Chondrocyte (in vitro differentiated cells): ENCODE data around the gene KCNAB2. TPM values are rescaled to one million over a fixed set of nuclear protein-coding genes. Genes with fewer than 3 reads are reported as not detected.

Source experiments
- DNase-seq: peaks from one replicate; pipeline ENCODE4 v3.0.0; 2021; ENCODE audit warnings: mixed read lengths, low spot score
- H3K27ac Mint-ChIP-seq: one replicate; pipeline ENCODE4 v1.8.0; 2021; ENCODE audit warnings: mild to moderate bottlenecking, moderate library complexity, mixed read lengths; ENCODE audit not compliant: unreplicated experiment
- H3K27me3 Mint-ChIP-seq: 2 replicates; pipeline ENCODE4 v1.8.0; 2021; ENCODE audit warnings: low read depth, mixed read lengths
- H3K36me3 Mint-ChIP-seq: 2 replicates; pipeline ENCODE4 v1.8.0; 2021; ENCODE audit warnings: low read depth, mixed read lengths
- H3K4me1 Mint-ChIP-seq: 2 replicates; pipeline ENCODE4 v1.8.0; 2021; ENCODE audit warnings: low read depth, mild to moderate bottlenecking, mixed read lengths
- H3K4me3 Mint-ChIP-seq: one replicate; pipeline ENCODE4 v1.8.0; 2021; ENCODE audit warnings: mild to moderate bottlenecking, moderate library complexity, mixed read lengths; ENCODE audit not compliant: unreplicated experiment
- H3K9me3 Mint-ChIP-seq: 2 replicates; pipeline ENCODE4 v1.8.0; 2021; ENCODE audit warnings: low read depth, mixed read lengths
- CTCF ChIP-seq: fragments of 200-600 bp; sonication (generic); IDR thresholded peaks from 2 replicates; pipeline ENCODE4 v1.5.0; 2021; ENCODE audit warnings: antibody characterized with exemption, mild to moderate bottlenecking, moderate library complexity
- total RNA-seq: library from RNA; stranded (reverse); gene quantifications from 3 replicates; pipeline ENCODE4 v1.2.1, GENCODE V29; 2021

KCNAB2 gene
- total RNA-seq, 1 donor from 2014 or later: 5.2 TPM

DNA sequence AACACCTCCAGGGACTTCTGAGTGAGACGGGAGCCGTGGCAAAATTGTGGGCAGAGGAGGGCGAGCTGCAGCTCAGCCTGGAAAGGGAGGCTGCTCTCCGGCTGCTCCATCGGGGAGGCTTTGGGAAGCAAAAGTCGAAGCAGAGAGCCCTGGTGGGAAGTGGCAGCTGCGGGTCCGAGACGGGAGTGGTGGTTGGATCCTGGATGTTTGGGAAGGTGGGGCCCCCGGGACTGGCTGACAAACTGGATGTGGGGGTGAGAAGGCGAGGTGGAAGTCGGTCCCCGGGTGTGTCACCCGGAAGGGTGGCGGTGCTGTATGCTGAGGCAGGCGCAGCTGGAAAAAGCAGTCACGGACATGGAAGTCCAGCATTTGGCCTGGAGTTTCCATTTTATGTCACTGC is 52.1 kb downstream of the KCNAB2 start:
- no peak for TF ChIP-seq CTCF
- peak; percentile 82 for DNase-seq
- Mint-ChIP-seq H3K36me3 (peaks cover 2% of the 10 kb centered on the region), H3K27me3 (peaks cover 3% of the 10 kb centered on the region), H3K27ac (no peak overlapping the region), H3K9me3 (no peaks in the 10 kb centered on the region), H3K4me3 (no peak overlapping the region), H3K4me1 (no peaks in the 10 kb centered on the region)

DNA sequence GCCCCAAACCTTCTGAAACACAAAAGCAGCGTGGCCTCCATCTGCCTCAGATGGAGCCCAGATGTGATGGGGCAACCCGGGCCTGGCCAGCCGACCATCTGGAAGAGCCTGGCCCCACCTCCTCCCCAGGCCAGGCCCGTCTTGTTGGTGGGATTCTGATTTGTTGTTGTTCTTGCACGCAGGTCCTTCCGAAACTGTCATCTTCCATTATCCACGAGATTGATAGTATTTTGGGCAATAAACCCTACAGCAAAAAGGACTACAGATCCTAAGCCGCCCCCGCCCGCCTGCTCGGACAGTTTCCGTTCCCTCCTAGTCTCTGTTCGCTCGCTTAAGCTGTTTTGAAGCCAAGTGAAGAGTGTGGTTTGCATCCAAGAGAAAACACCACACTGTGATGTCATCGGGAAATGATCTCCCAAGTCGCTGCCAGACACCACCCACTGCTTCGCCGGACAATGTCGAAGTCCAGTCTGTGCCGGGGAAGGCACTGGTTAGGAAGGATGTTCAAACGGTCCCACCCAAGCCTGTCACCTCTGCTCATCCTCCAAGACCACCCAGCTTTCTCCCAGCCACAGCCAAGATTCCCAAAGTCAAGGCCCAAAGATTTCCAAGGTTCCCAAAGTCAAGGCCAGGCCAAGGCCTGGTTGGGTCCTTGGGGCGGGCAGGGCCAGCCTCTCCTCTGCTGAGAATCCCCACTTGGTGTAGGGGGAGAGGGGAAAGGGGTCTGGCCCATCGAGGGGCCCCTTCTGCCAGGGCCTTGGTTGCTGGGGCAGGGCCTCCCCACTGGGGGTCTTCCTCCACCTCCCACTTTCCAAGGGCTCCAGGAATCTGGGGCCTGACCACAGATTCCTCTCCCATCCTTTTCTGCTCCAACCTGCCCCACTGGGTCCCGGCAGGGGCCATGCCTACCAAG is 52.9 kb downstream of the KCNAB2 start:
- Mint-ChIP-seq H3K27ac (no peak overlapping the region), H3K4me3 (no peak overlapping the region), H3K36me3 (peaks cover 2% of the 10 kb centered on the region), H3K9me3 (no peaks in the 10 kb centered on the region), H3K4me1 (no peaks in the 10 kb centered on the region), H3K27me3 (peaks cover 3% of the 10 kb centered on the region)
- peak; percentile 56 for DNase-seq
- no peak for TF ChIP-seq CTCF

DNA sequence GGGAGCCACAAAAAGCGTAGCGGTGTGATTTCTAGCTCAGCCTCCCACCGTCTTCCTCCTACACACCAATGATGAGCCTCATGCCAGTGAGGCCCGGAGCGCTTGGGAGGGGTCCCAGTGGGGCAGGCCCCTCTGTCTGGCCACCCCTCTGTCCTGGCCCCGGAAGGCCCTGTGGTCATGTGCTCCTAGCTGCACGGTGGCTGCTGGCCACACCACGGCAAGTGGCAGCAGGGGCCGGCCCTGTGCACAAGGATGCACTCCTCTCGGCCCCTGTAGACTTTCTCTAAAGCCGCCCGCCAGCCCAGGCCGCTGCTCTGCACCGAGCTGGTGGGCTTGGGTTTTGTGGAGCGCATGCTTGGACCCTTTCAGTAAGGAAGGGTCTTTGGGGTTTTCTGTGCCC is 53.6 kb downstream of the KCNAB2 start:
- peaks cover 3% of the 10 kb centered on the region for H3K27me3 Mint-ChIP-seq
- no peak overlapping the region for H3K4me3 Mint-ChIP-seq
- peaks cover 2% of the 10 kb centered on the region for H3K36me3 Mint-ChIP-seq
- no peaks in the 10 kb centered on the region for H3K9me3 Mint-ChIP-seq
- no peaks in the 10 kb centered on the region for H3K4me1 Mint-ChIP-seq
- no peak overlapping the region for H3K27ac Mint-ChIP-seq
- TF ChIP-seq CTCF: no peak
- DNase-seq: peak; percentile 74

DNA sequence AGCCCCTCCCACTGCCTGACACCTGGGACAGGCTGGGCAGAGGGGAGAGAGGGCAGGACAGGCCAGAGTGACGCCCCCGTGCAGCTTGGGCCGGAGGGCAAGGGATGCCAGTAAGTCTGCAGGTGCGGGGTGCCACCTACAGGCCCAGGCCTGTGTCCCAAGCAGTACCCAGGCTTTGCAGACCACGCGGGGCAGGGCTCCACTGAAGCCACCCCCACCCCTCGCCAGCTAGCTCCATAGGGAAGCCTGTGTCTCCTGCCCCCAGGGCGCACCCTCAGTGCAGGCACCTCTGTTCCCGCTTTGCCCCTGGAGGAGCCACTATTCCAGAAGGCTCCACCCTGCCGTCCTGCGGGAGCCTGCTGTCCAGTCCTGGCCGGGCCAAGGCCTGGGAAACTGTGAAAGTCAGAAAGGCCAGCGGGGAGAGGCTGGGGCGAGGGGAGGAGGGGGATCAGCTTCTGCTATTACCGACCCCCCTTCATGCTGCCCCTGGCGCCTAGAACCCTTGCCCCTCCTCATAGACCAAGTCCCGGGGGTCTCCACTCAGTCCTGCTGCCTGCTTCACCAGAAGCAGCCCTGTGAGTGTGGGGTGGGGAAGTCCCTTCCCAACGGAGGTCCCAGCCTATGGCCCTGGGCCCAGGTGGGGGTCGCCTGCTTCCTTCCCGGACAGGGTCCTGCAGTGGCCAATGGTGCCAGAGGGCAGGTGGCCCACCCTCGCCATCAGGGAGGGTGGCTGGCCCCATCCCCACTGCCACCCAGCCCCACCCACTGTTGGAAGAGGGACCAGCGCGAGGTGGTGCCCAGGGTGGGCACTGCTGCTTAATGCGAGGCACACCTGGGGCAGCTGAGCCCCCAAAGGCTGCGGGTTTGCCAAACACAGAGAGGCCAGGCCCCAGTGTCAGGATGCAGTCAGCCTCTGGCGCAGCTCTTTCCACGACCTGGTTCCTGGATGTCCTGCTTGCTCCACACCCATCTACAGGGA is 54.4 kb downstream of the KCNAB2 start:
- H3K9me3 Mint-ChIP-seq: no peaks in the 10 kb centered on the region
- H3K36me3 Mint-ChIP-seq: peaks cover 2% of the 10 kb centered on the region
- H3K4me3 Mint-ChIP-seq: no peak overlapping the region
- no peak overlapping the region for H3K27ac Mint-ChIP-seq
- TF ChIP-seq CTCF: peak; percentile 23
- peaks cover 3% of the 10 kb centered on the region for H3K27me3 Mint-ChIP-seq
- no peaks in the 10 kb centered on the region for H3K4me1 Mint-ChIP-seq
- peak; percentile 84 for DNase-seq
